Mesendoderm (in vitro differentiated cells): ENCODE data around the gene METTL18. TPM values are rescaled to one million over a fixed set of nuclear protein-coding genes. Genes with fewer than 3 reads are reported as not detected.
A peak's percentile ranks its signal among the peaks of the same experiment; 100 is the strongest.

Source experiments
- DNase-seq: peaks from one replicate; pipeline ENCODE4 v3.0.0; 2013
- H2AK5ac ChIP-seq: 2 replicates; pipeline ENCODE4 v1.6.1; 2013; ENCODE audit warnings: low read length, inconsistent platforms
- H2BK120ac ChIP-seq: 2 replicates; pipeline ENCODE4 v1.6.1; 2013; ENCODE audit warnings: low read depth, mild to moderate bottlenecking, low read length, moderate library complexity, mixed read lengths
- H2BK15ac ChIP-seq: replicated peaks from 2 replicates; pipeline ENCODE4 v1.6.1; 2013; ENCODE audit warnings: low read depth, mild to moderate bottlenecking, moderate library complexity
- H2BK5ac ChIP-seq: 2 replicates; pipeline ENCODE4 v1.6.1; 2013; ENCODE audit warnings: low read length, inconsistent platforms
- H3K18ac ChIP-seq: 2 replicates; pipeline ENCODE4 v1.6.1; 2013; ENCODE audit warnings: mild to moderate bottlenecking, low read length, mixed read lengths
- H3K23ac ChIP-seq: one replicate; pipeline ENCODE4 v1.6.1; 2013; ENCODE audit warnings: low read length
- H3K27ac ChIP-seq: 2 replicates; pipeline ENCODE4 v1.5.1; 2013; ENCODE audit warnings: low read depth, mild to moderate bottlenecking, inconsistent platforms, low read length, moderate library complexity
- H3K27me3 ChIP-seq: 2 replicates; pipeline ENCODE4 v1.6.1; 2013; ENCODE audit warnings: low read length, control low read depth, mild to moderate bottlenecking, inconsistent platforms; ENCODE audit not compliant: insufficient read depth, poor library complexity
- H3K36me3 ChIP-seq: 2 replicates; pipeline ENCODE4 v1.6.1; 2013; ENCODE audit warnings: low read length, inconsistent platforms; ENCODE audit not compliant: control insufficient read depth, insufficient read depth
- H3K4ac ChIP-seq: one replicate; pipeline ENCODE4 v1.6.1; 2013; ENCODE audit warnings: low read depth, mild to moderate bottlenecking, low read length, moderate library complexity
- H3K4me1 ChIP-seq: 2 replicates; pipeline ENCODE4 v1.6.1; 2013; ENCODE audit warnings: low read depth, low read length, inconsistent platforms; ENCODE audit not compliant: control insufficient read depth
- H3K4me2 ChIP-seq: 2 replicates; pipeline ENCODE4 v1.6.1; 2013; ENCODE audit warnings: low read length
- H3K4me3 ChIP-seq: 2 replicates; pipeline ENCODE4 v1.5.1; 2013; ENCODE audit warnings: mild to moderate bottlenecking, low read length
- H3K56ac ChIP-seq: one replicate; pipeline ENCODE4 v1.6.1; 2013; ENCODE audit warnings: low read length
- H3K79me1 ChIP-seq: 2 replicates; pipeline ENCODE4 v1.6.1; 2013; ENCODE audit warnings: low read length, inconsistent platforms
- H3K79me2 ChIP-seq: 2 replicates; pipeline ENCODE4 v1.6.1; 2013; ENCODE audit warnings: mild to moderate bottlenecking, low read length; ENCODE audit not compliant: control insufficient read depth, insufficient read depth
- H3K9ac ChIP-seq: 2 replicates; pipeline ENCODE4 v1.6.1; 2013; ENCODE audit warnings: low read length, inconsistent platforms
- H4K5ac ChIP-seq: one replicate; pipeline ENCODE4 v1.6.1; 2013; ENCODE audit warnings: low read length
- H4K8ac ChIP-seq: one replicate; pipeline ENCODE4 v1.6.1; 2013; ENCODE audit warnings: low read depth, mild to moderate bottlenecking, control low read depth, low read length, moderate library complexity
- WGBS: extraction: QIAGEN DNeasy Blood & Tissue Kit; methylation state at CpG from one replicate; pipeline ENCODE4 v1.1.7; 2013; ENCODE audit warnings: low lambda C conversion rate, missing lambda C conversion rate; ENCODE audit not compliant: insufficient coverage; ENCODE audit errors: extremely low coverage; 5-methylcytosine and 5-hydroxymethylcytosine counted together
- polyA plus RNA-seq, 2 experiments: library from polyadenylated mRNA; stranded (reverse); fragments of 200-250 nt; gene quantifications; one replicate each; pipeline ENCODE4 v1.2.3, GENCODE V29; 2013

The METTL18 gene
- polyA plus RNA-seq (2013, experiment 1 of 2) = 5.9 TPM
- polyA plus RNA-seq (2013, experiment 2 of 2) = 6.0 TPM

GRCh38 chr1:169794530-169795416 is at the start of gene METTL18:
METTL18 (minus strand) TSS chr1:169794907; CDS start chr1:169793695, 1,212 bp downstream.
- peak within 1 kb of the TSS; percentile 44 for H2BK5ac ChIP-seq
- H2BK15ac ChIP-seq = no peak within 1 kb of the TSS
- WGBS = no CpG with 5 or more reads among the region's 48 CpGs
- H4K5ac ChIP-seq = peak within 1 kb of the TSS; percentile 98
- H3K23ac ChIP-seq = no peak within 1 kb of the TSS
- peak within 1 kb of the TSS; percentile 97 for H3K9ac ChIP-seq
- peak within 1 kb of the TSS; percentile 98 for H3K4me3 ChIP-seq
- H3K27me3 ChIP-seq = no peaks in the 10 kb centered on the region
- H2BK120ac ChIP-seq = no peak within 1 kb of the TSS
- peak within 1 kb of the TSS; percentile 91 for H4K8ac ChIP-seq
- H3K27ac ChIP-seq = peak within 1 kb of the TSS; percentile 29
- peak within 1 kb of the TSS; percentile 69 for H3K18ac ChIP-seq
- H3K4ac ChIP-seq = no peak within 1 kb of the TSS
- peaks cover 16% of the 10 kb centered on the region for H3K79me2 ChIP-seq
- peak within 1 kb of the TSS; percentile 92 for H3K4me2 ChIP-seq
- H3K4me1 ChIP-seq = peaks cover 2% of the 10 kb centered on the region
- H3K36me3 ChIP-seq = no peaks in the 10 kb centered on the region
- H2AK5ac ChIP-seq = no peak within 1 kb of the TSS
- H3K79me1 ChIP-seq = peaks cover 6% of the 10 kb centered on the region
- peak within 1 kb of the TSS; percentile 99 for H3K56ac ChIP-seq
- peak; percentile 99 for DNase-seq

- Histone ChIP-seq H3K4ac (no peak overlapping the region), H3K4me3 (no peak overlapping the region), H3K79me2 (no peaks in the 10 kb centered on the region), H2BK15ac (no peak overlapping the region), H3K23ac (no peak overlapping the region), H2BK5ac (no peak overlapping the region), H3K56ac (no peak overlapping the region), H2AK5ac (no peak overlapping the region), H2BK120ac (no peak overlapping the region), H3K18ac (no peak overlapping the region), H3K4me1 (no peaks in the 10 kb centered on the region), H4K5ac (no peak overlapping the region), H3K27ac (no peak overlapping the region), H3K36me3 (peaks cover 2% of the 10 kb centered on the region), H3K79me1 (no peaks in the 10 kb centered on the region), H3K9ac (no peak overlapping the region), H3K27me3 (no peaks in the 10 kb centered on the region), H4K8ac (no peak overlapping the region), H3K4me2 (no peak overlapping the region)
- WGBS = no CpG with 5 or more reads among the region's 4 CpGs
- DNase-seq = no peak
Measured at GRCh38 chr1:169838942-169839341, 44.2 kb upstream of the METTL18 start.

- no peak overlapping the region for H4K5ac ChIP-seq
- H2BK15ac ChIP-seq = no peak overlapping the region
- no CpG with 5 or more reads among the region's 1 CpG for WGBS
- no peaks in the 10 kb centered on the region for H3K79me2 ChIP-seq
- no peaks in the 10 kb centered on the region for H3K79me1 ChIP-seq
- no peak overlapping the region for H3K56ac ChIP-seq
- no peak overlapping the region for H4K8ac ChIP-seq
- H3K36me3 ChIP-seq = peaks cover 2% of the 10 kb centered on the region
- H2AK5ac ChIP-seq = no peak overlapping the region
- no peak overlapping the region for H2BK5ac ChIP-seq
- DNase-seq = no peak
- no peak overlapping the region for H3K9ac ChIP-seq
- no peak overlapping the region for H3K4ac ChIP-seq
- no peak overlapping the region for H3K23ac ChIP-seq
- H3K4me3 ChIP-seq = no peak overlapping the region
- H3K27me3 ChIP-seq = no peaks in the 10 kb centered on the region
- no peak overlapping the region for H3K4me2 ChIP-seq
- H3K27ac ChIP-seq = no peak overlapping the region
- no peaks in the 10 kb centered on the region for H3K4me1 ChIP-seq
- H2BK120ac ChIP-seq = no peak overlapping the region
- H3K18ac ChIP-seq = no peak overlapping the region
Measured at GRCh38 chr1:169836198-169836597, 41.5 kb upstream of the METTL18 start.

GRCh38 chr1:169835647-169836046 is 40.9 kb upstream of the METTL18 start:
- Histone ChIP-seq H4K5ac (no peak overlapping the region), H3K4ac (no peak overlapping the region), H3K4me3 (no peak overlapping the region), H3K56ac (no peak overlapping the region), H3K4me2 (no peak overlapping the region), H3K9ac (no peak overlapping the region), H3K4me1 (no peaks in the 10 kb centered on the region), H2BK120ac (no peak overlapping the region), H2AK5ac (no peak overlapping the region), H4K8ac (no peak overlapping the region), H3K79me2 (no peaks in the 10 kb centered on the region), H3K27me3 (no peaks in the 10 kb centered on the region), H3K79me1 (no peaks in the 10 kb centered on the region), H2BK5ac (no peak overlapping the region), H3K18ac (no peak overlapping the region), H2BK15ac (no peak overlapping the region), H3K27ac (no peak overlapping the region), H3K23ac (no peak overlapping the region), H3K36me3 (peaks cover 2% of the 10 kb centered on the region)
- no CpG with 5 or more reads among the region's 1 CpG for WGBS
- DNase-seq = no peak

- no peak overlapping the region for H3K4ac ChIP-seq
- no peak overlapping the region for H2BK120ac ChIP-seq
- H3K56ac ChIP-seq = no peak overlapping the region
- peaks cover 2% of the 10 kb centered on the region for H3K36me3 ChIP-seq
- no peak overlapping the region for H3K9ac ChIP-seq
- H3K4me3 ChIP-seq = no peak overlapping the region
- DNase-seq = no peak
- H3K4me1 ChIP-seq = no peaks in the 10 kb centered on the region
- no peak overlapping the region for H3K18ac ChIP-seq
- H3K4me2 ChIP-seq = no peak overlapping the region
- H3K27ac ChIP-seq = no peak overlapping the region
- no peak overlapping the region for H2BK15ac ChIP-seq
- H3K79me2 ChIP-seq = no peaks in the 10 kb centered on the region
- H4K5ac ChIP-seq = no peak overlapping the region
- no peak overlapping the region for H2BK5ac ChIP-seq
- no peaks in the 10 kb centered on the region for H3K79me1 ChIP-seq
- H3K27me3 ChIP-seq = no peaks in the 10 kb centered on the region
- H3K23ac ChIP-seq = no peak overlapping the region
- no peak overlapping the region for H2AK5ac ChIP-seq
- H4K8ac ChIP-seq = no peak overlapping the region
- WGBS = no CpG with 5 or more reads among the region's 1 CpG
Measured at GRCh38 chr1:169834869-169835268, 40.2 kb upstream of the METTL18 start.
